WERI-Rb-1 (cell line): ENCODE results near the gene FBRSL1.
A peak's percentile ranks its signal among the peaks of the same experiment; 100 is the strongest.

ENCODE experiments used
- DNase-seq: peaks from one replicate; pipeline ENCODE4 v3.0.0-alpha.2; 2020
- H3K27ac ChIP-seq: fragments of 250-450 bp; sonication (Bioruptor Pico); 2 replicates; pipeline ENCODE4 v1.5.1; 2020; ENCODE audit warnings: mild to moderate bottlenecking, moderate library complexity
- H3K27me3 ChIP-seq: fragments of 250-450 bp; sonication (Bioruptor Pico); 2 replicates; pipeline ENCODE4 v1.5.1; 2021; ENCODE audit warnings: mild to moderate bottlenecking, low read depth, moderate library complexity; ENCODE audit not compliant: insufficient read depth, severe bottlenecking
- H3K36me3 ChIP-seq: fragments of 250-450 bp; sonication (Bioruptor Pico); 2 replicates; pipeline ENCODE4 v1.5.1; 2020; ENCODE audit warnings: mild to moderate bottlenecking, moderate library complexity
- H3K4me3 ChIP-seq: 2 replicates; pipeline ENCODE4 v1.5.1; 2011; ENCODE audit warnings: low read depth, mild to moderate bottlenecking, control low read depth, low read length
- H3K9me3 ChIP-seq: fragments of 250-450 bp; sonication (Bioruptor Pico); 2 replicates; pipeline ENCODE4 v1.5.1; 2021; ENCODE audit warnings: mild to moderate bottlenecking, moderate library complexity; ENCODE audit not compliant: severe bottlenecking
- CTCF ChIP-seq: IDR thresholded peaks from 2 replicates; pipeline ENCODE4 v1.5.1; 2011; ENCODE audit warnings: low read depth, mild to moderate bottlenecking, control low read depth, inconsistent platforms, low read length

Gene FBRSL1

GRCh38 chr12:132501204-132501940 is 11.4 kb downstream of the FBRSL1 start:
- Histone ChIP-seq H3K36me3 (no peaks in the 10 kb centered on the region), H3K27me3 (no peaks in the 10 kb centered on the region), H3K27ac (peak overlapping the region; percentile 66), H3K4me3 (no peak overlapping the region), H3K9me3 (no peaks in the 10 kb centered on the region)
- TF ChIP-seq CTCF, result no peak
- peak; percentile 45 for DNase-seq

- DNase-seq, result peak; percentile 77
- no peaks in the 10 kb centered on the region for H3K9me3 ChIP-seq
- TF ChIP-seq CTCF, result no peak
- H3K27ac ChIP-seq, result peak overlapping the region; percentile 66
- no peaks in the 10 kb centered on the region for H3K27me3 ChIP-seq
- H3K4me3 ChIP-seq, result no peak overlapping the region
- no peaks in the 10 kb centered on the region for H3K36me3 ChIP-seq
Observed at GRCh38 chr12:132502149-132502881, 12.4 kb downstream of the FBRSL1 start.

GRCh38 chr12:132502882-132503193 is 12.9 kb downstream of the FBRSL1 start:
- H3K36me3 ChIP-seq, result no peaks in the 10 kb centered on the region
- TF ChIP-seq CTCF, result no peak
- H3K27ac ChIP-seq, result no peak overlapping the region
- no peaks in the 10 kb centered on the region for H3K27me3 ChIP-seq
- no peak for DNase-seq
- no peaks in the 10 kb centered on the region for H3K9me3 ChIP-seq
- H3K4me3 ChIP-seq, result no peak overlapping the region

GRCh38 chr12:132503618-132504204 is 13.8 kb downstream of the FBRSL1 start:
- TF ChIP-seq CTCF, result no peak
- no peak overlapping the region for H3K4me3 ChIP-seq
- H3K27me3 ChIP-seq, result no peaks in the 10 kb centered on the region
- no peak for DNase-seq
- peaks cover 7% of the 10 kb centered on the region for H3K36me3 ChIP-seq
- peak overlapping the region; percentile 89 for H3K27ac ChIP-seq
- no peaks in the 10 kb centered on the region for H3K9me3 ChIP-seq

GRCh38 chr12:132505105-132505851 is 15.3 kb downstream of the FBRSL1 start:
- no peak overlapping the region for H3K4me3 ChIP-seq
- no peak for DNase-seq
- peaks cover 16% of the 10 kb centered on the region for H3K36me3 ChIP-seq
- H3K27me3 ChIP-seq, result no peaks in the 10 kb centered on the region
- no peaks in the 10 kb centered on the region for H3K9me3 ChIP-seq
- TF ChIP-seq CTCF, result no peak
- H3K27ac ChIP-seq, result peak overlapping the region; percentile 89
